ENCODE data around the gene NFIC. TPM values are rescaled to one million over a fixed set of nuclear protein-coding genes. Genes with fewer than 3 reads are reported as not detected.
"Not testable (repeated sequence)": the region's sequence is repeated elsewhere in the genome, so short reads cannot be mapped to it uniquely, and the experiment has no call there.

Gene NFIC
- polyA plus RNA-seq, 1 experiment: 5.0 TPM

GRCh38 chr19:3386447-3387234 is 20.3 kb downstream of the NFIC start:
- Histone ChIP-seq H3K27me3 (ENCODE audit: control insufficient read depth, insufficient read depth, low read length) (no peaks in the 10 kb centered on the region), H3K36me3 (ENCODE audit: control insufficient read depth, insufficient read depth, low read length) (peaks cover 26% of the 10 kb centered on the region), H3K4me3 (ENCODE audit: low read depth, low read length) (no peak overlapping the region)
- CTCF ChIA-PET: no interaction called here
- DNase-seq (ENCODE audit: low read depth): no peak
- TF ChIP-seq, protein P1, sequence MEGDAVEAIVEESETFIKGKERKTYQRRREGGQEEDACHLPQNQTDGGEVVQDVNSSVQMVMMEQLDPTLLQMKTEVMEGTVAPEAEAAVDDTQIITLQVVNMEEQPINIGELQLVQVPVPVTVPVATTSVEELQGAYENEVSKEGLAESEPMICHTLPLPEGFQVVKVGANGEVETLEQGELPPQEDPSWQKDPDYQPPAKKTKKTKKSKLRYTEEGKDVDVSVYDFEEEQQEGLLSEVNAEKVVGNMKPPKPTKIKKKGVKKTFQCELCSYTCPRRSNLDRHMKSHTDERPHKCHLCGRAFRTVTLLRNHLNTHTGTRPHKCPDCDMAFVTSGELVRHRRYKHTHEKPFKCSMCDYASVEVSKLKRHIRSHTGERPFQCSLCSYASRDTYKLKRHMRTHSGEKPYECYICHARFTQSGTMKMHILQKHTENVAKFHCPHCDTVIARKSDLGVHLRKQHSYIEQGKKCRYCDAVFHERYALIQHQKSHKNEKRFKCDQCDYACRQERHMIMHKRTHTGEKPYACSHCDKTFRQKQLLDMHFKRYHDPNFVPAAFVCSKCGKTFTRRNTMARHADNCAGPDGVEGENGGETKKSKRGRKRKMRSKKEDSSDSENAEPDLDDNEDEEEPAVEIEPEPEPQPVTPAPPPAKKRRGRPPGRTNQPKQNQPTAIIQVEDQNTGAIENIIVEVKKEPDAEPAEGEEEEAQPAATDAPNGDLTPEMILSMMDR (IDR thresholded peaks at IDR 0.05; ENCODE audit: insufficient read depth, low read depth, low read length): no peak
- POLR2A ChIA-PET: no interaction called here

DNA sequence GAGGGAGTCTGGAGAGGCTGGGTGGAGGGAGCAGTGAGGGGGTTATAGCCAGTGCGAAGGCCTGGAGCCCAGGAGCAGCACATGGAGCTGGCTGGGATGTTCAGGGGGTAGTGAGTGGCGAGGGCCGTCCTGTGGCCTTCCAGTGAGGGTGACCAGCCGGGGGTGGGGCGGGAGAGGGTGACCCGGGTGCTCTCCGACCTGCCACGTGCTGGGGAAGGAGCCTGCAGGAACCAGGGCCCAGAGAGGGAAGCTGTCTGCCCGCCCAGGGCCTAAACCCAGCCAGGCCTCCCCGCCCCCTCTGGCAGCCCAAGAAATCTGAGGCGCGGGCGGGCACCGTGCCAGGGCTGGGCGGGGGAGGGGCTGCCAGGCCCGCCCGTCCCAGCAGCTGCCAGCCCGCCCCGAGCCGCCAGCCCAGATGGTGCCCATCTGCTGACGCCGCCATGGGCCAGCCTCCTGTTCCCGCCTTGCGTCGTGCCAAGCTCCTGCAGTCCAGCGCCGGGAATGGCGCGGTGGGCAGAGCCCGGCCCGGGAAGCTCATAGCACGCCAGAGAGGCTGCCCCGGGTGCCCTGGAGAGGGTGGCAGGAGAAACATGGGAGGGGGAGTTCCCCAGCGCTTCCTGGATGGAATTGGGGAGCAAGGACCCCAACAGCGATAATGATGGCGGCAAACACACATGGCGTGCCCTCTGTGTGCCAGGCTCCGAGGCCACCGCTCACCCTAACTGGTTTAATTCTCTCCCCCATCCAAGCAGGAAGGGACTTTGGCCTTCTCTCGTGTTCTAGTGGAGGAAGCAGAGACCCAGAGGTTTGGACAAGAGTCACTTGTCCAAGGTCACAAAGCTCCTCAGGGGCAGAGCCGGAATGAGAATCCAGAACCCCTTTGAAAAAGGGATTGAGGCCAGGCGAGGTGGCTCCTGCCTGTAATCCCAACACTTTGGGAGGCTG is 21.5 kb downstream of the NFIC start:
- TF ChIP-seq, protein P1 (IDR thresholded peaks at IDR 0.05; ENCODE audit: insufficient read depth, low read depth, low read length): no peak
- H3K27me3 ChIP-seq (ENCODE audit: control insufficient read depth, insufficient read depth, low read length): no peaks in the 10 kb centered on the region
- H3K36me3 ChIP-seq (ENCODE audit: control insufficient read depth, insufficient read depth, low read length): peaks cover 16% of the 10 kb centered on the region
- H3K4me3 ChIP-seq (ENCODE audit: low read depth, low read length): no peak overlapping the region
- DNase-seq (ENCODE audit: low read depth): no peak
- CTCF ChIA-PET: interaction anchor here (0.7 to 0.9 kb wide), 3 partner anchors 10 to 41 kb away, joined by 3 read pairs; no protein-coding TSS in a partner anchor
- POLR2A ChIA-PET: no interaction called here

DNA sequence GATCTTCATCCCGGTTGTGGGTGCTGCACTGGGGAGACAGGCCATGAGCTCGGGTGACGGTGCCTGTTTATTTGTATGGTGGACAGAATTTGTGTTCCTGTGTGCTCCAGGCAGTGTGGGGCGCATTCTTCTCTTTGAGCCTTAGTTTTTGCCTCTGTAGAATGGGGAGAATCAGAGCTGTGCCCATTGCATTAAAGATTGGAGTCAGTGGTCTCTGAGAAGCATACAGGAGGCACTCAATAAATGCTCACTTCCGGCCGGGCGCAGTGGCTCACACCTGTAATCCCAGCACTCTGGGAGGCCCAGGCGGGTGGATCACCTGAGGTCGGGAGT is 23.0 kb downstream of the NFIC start:
- ChIA-PET CTCF (interaction anchor here (0.8 kb wide), 1 partner anchor 17 kb away, joined by 3 read pairs; no protein-coding TSS in a partner anchor), POLR2A (interaction anchor here (0.6 kb wide), 1 partner anchor 40 kb away, joined by 6 read pairs; no protein-coding TSS in a partner anchor)
- H3K36me3 ChIP-seq (ENCODE audit: control insufficient read depth, insufficient read depth, low read length): peaks cover 9% of the 10 kb centered on the region
- H3K4me3 ChIP-seq (ENCODE audit: low read depth, low read length): no peak overlapping the region
- no peak for DNase-seq (ENCODE audit: low read depth)
- TF ChIP-seq, protein P1 (IDR thresholded peaks at IDR 0.05; ENCODE audit: insufficient read depth, low read depth, low read length): no peak
- H3K27me3 ChIP-seq (ENCODE audit: control insufficient read depth, insufficient read depth, low read length): no peaks in the 10 kb centered on the region

DNA sequence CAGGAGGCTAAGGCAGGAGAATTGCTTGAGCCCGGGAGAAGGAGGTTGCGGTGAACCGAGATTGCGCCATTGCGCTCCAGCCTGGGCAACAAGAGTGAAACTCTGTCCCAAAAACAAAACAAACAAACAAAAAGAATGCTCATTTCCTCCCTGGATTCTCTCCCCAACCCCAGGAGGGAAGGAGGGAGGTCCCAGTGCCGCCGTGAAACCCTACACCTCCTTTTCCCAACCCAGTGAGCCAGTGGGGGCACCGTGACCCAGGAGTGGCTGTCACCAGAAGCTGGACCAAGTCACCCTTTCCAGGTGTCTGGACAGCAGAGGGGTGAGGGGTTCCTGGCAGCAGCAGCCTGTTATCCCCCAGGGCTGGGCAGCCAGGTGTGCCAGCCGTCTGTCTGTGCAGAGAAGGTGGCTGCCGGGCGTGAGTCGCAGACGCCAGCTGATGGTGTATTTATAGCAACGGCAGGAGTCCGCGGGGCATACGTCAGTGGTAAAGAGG is 23.5 kb downstream of the NFIC start:
- TF ChIP-seq, protein P1 (IDR thresholded peaks at IDR 0.05; ENCODE audit: insufficient read depth, low read depth, low read length): no peak
- Histone ChIP-seq H3K4me3 (ENCODE audit: low read depth, low read length) (no peak overlapping the region), H3K27me3 (ENCODE audit: control insufficient read depth, insufficient read depth, low read length) (no peaks in the 10 kb centered on the region), H3K36me3 (ENCODE audit: control insufficient read depth, insufficient read depth, low read length) (peaks cover 10% of the 10 kb centered on the region; the same call in 1 of the 2 replicates)
- no peak for DNase-seq (ENCODE audit: low read depth)
- CTCF ChIA-PET: interaction anchor here (0.8 kb wide), 1 partner anchor 16 kb away, joined by 3 read pairs; no protein-coding TSS in a partner anchor
- POLR2A ChIA-PET: interaction anchor here (0.6 kb wide), 1 partner anchor 39 kb away, joined by 6 read pairs; no protein-coding TSS in a partner anchor

DNA sequence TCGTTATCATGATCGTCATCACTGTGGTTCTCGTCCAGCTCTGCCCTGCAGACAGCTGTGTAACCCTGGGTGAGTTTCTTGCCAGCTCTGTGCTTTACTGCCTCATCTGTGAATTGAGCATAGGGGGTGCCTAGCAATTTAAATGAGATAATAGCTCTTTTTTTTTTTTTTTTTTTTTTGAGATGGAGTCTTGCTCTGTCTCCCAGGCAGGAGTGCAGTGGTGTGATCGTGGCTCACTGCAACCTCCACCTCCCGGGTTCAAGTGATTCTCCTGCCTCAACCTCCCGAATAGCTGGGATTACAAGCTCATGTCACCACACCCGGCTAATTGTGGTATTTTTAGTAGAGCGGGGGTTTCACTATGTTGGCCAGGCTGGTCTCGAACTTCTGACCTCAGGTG is 25.5 kb downstream of the NFIC start:
- POLR2A ChIA-PET; H3K27me3 ChIP-seq (ENCODE audit: control insufficient read depth, insufficient read depth, low read length); H3K4me3 ChIP-seq (ENCODE audit: low read depth, low read length); DNase-seq (ENCODE audit: low read depth); CTCF ChIA-PET: not testable (repeated sequence)
- peaks cover 13% of the 10 kb centered on the region; the same call in 1 of the 2 replicates for H3K36me3 ChIP-seq (ENCODE audit: control insufficient read depth, insufficient read depth, low read length)
